Endodermal cell (in vitro differentiated cells): Measurements from ENCODE around the gene FAM83D. TPM values are rescaled to one million over a fixed set of nuclear protein-coding genes. Genes with fewer than 3 reads are reported as not detected.

ENCODE experiments used
- DNase-seq: peaks from one replicate; pipeline ENCODE4 v3.0.0-alpha.2; 2017
- H3K27ac ChIP-seq: 2 replicates; pipeline ENCODE4 v1.5.1; 2013; ENCODE audit warnings: mild to moderate bottlenecking, low read depth, low read length, moderate library complexity
- H3K27me3 ChIP-seq: 2 replicates; pipeline ENCODE4 v1.6.1; 2013; ENCODE audit warnings: mild to moderate bottlenecking, low read length, moderate library complexity; ENCODE audit not compliant: insufficient read depth, control insufficient read depth, poor library complexity, severe bottlenecking
- H3K36me3 ChIP-seq: 2 replicates; pipeline ENCODE4 v1.7.0; 2013; ENCODE audit warnings: mild to moderate bottlenecking, low read length, moderate library complexity; ENCODE audit not compliant: control insufficient read depth, insufficient read depth
- H3K4me1 ChIP-seq: one replicate; pipeline ENCODE4 v1.7.0; 2013; ENCODE audit warnings: low read length; ENCODE audit not compliant: control insufficient read depth, insufficient read depth
- H3K4me3 ChIP-seq: 2 replicates; pipeline ENCODE4 v1.5.1; 2013; ENCODE audit warnings: mild to moderate bottlenecking, low read length, moderate library complexity
- H3K9ac ChIP-seq: 2 replicates; pipeline ENCODE4 v1.6.1; 2013; ENCODE audit warnings: mild to moderate bottlenecking, low read length, moderate library complexity; ENCODE audit not compliant: poor library complexity, severe bottlenecking; ENCODE audit errors: extremely low read depth
- H3K9me3 ChIP-seq: 2 replicates; pipeline ENCODE4 v1.6.1; 2013; ENCODE audit warnings: mild to moderate bottlenecking, low read length, moderate library complexity; ENCODE audit not compliant: control insufficient read depth
- H3K27ac Mint-ChIP-seq: 2 replicates; pipeline ENCODE4 v1.8.0; 2020; ENCODE audit warnings: mixed read lengths
- H3K27me3 Mint-ChIP-seq: 2 replicates; pipeline ENCODE4 v1.8.0; 2021; ENCODE audit warnings: mild to moderate bottlenecking, mixed read lengths; ENCODE audit not compliant: insufficient read depth
- H3K36me3 Mint-ChIP-seq: 2 replicates; pipeline ENCODE4 v1.8.0; 2020; ENCODE audit warnings: low read depth, mixed read lengths
- H3K4me1 Mint-ChIP-seq: 2 replicates; pipeline ENCODE4 v1.8.0; 2020; ENCODE audit warnings: mixed read lengths
- H3K4me3 Mint-ChIP-seq: 2 replicates; pipeline ENCODE4 v1.8.0; 2020; ENCODE audit warnings: mild to moderate bottlenecking, moderate library complexity, mixed read lengths
- H3K9me3 Mint-ChIP-seq: 2 replicates; pipeline ENCODE4 v1.8.0; 2020; ENCODE audit warnings: mild to moderate bottlenecking, mixed read lengths
- WGBS, 2 experiments: methylation state at CpG; one replicate each; pipeline versions ENCODE4 v1.1.5 to v1.1.7; 2013; ENCODE audit warnings: missing lambda C conversion rate in 2 of 2, mixed read lengths in 1 of 2; ENCODE audit not compliant: insufficient coverage in 1 of 2, insufficient read length in 1 of 2; 5-methylcytosine and 5-hydroxymethylcytosine counted together
- long read RNA-seq, 4 experiments: library from polyadenylated mRNA in 2 of 4; library from RNA in 1 of 4; library from capped mRNA in 1 of 4; stranded (forward) in 3 of 4; unstranded in 1 of 4; transcript quantifications; one replicate each; pipeline ENCODE4 v2.0.0, GENCODE V29; 2020 to 2021; ENCODE audit warnings: inconsistent platforms in 1 of 4
- polyA plus RNA-seq, 2 experiments: library from polyadenylated mRNA; stranded (reverse); fragments of 50-300 nt; gene quantifications; one replicate each; pipeline ENCODE4 v1.2.3, GENCODE V29; 2013
- total RNA-seq, 2 donors: library from RNA; stranded (reverse); fragmentation: NEBNext Ultra II Directional in 1 of 2; extraction: Animal tissue kit (Norgen Biotek cat#: 25700) in 1 of 2; gene quantifications; 2 replicates in 1 of 2; 3 replicates in 1 of 2; pipeline ENCODE4 v1.2.1, GENCODE V29; 2021
- TF ChIP-seq, protein P1 (sequence below): fragments of 200-600 bp; sonication (generic); conservative IDR thresholded peaks from 2 replicates; pipeline ENCODE4 v1.5.0; 2021; ENCODE audit warnings: antibody characterized with exemption, mild to moderate bottlenecking

The FAM83D gene
- 10 to 100 TPM; 34.8 to 39.9 TPM for total RNA-seq
- polyA plus RNA-seq (2013, experiment 1 of 2) = 40.6 TPM
- polyA plus RNA-seq (2013, experiment 2 of 2) = 37.0 TPM
- long read RNA-seq, experiment 1, transcript FAM83D-201 (4 exons, 2,475 nt) = major isoform, 8 of 18 reads
- long read RNA-seq, experiment 1, partial matches to known transcripts = 10 of 18 reads
- long read RNA-seq, experiment 1, other reads (novel, unspliced or antisense) = 0 of 18 reads
- long read RNA-seq, experiment 2, transcript FAM83D-201 (4 exons, 2,475 nt) = major isoform, 66 of 69 reads
- long read RNA-seq, experiment 2, partial matches to known transcripts = 2 of 69 reads
- long read RNA-seq, experiment 2, other reads (novel, unspliced or antisense) = 1 of 69 reads
- long read RNA-seq, experiment 3, transcript FAM83D-201 (4 exons, 2,475 nt) = major isoform, 257 of 276 reads
- long read RNA-seq, experiment 3, partial matches to known transcripts = 2 of 276 reads
- long read RNA-seq, experiment 3, other reads (novel, unspliced or antisense) = 17 of 276 reads
- long read RNA-seq, experiment 4 = 0 reads

GRCh38 chr20:38926142-38926933 lies at the start of gene FAM83D:
FAM83D (plus strand) TSS chr20:38926417; CDS start chr20:38926443, 26 bp downstream.
- H3K9ac ChIP-seq = peak within 1 kb of the TSS; percentile 83
- H3K27ac ChIP-seq = peak within 1 kb of the TSS; percentile 35
- H3K27ac Mint-ChIP-seq = peak within 1 kb of the TSS; percentile 61
- no peaks in the 10 kb centered on the region for H3K4me1 ChIP-seq
- H3K36me3 ChIP-seq = peaks cover 2% of the 10 kb centered on the region
- peaks cover 15% of the 10 kb centered on the region for H3K36me3 Mint-ChIP-seq
- no peaks in the 10 kb centered on the region for H3K9me3 ChIP-seq
- H3K4me3 ChIP-seq = peak within 1 kb of the TSS; percentile 84
- TF ChIP-seq, protein P1, sequence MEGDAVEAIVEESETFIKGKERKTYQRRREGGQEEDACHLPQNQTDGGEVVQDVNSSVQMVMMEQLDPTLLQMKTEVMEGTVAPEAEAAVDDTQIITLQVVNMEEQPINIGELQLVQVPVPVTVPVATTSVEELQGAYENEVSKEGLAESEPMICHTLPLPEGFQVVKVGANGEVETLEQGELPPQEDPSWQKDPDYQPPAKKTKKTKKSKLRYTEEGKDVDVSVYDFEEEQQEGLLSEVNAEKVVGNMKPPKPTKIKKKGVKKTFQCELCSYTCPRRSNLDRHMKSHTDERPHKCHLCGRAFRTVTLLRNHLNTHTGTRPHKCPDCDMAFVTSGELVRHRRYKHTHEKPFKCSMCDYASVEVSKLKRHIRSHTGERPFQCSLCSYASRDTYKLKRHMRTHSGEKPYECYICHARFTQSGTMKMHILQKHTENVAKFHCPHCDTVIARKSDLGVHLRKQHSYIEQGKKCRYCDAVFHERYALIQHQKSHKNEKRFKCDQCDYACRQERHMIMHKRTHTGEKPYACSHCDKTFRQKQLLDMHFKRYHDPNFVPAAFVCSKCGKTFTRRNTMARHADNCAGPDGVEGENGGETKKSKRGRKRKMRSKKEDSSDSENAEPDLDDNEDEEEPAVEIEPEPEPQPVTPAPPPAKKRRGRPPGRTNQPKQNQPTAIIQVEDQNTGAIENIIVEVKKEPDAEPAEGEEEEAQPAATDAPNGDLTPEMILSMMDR = peak; percentile 91
- 1 to 2% methylated on average over 13 to 95 of the region's 95 CpGs for WGBS, 2 experiments
- H3K4me1 Mint-ChIP-seq = peaks cover 11% of the 10 kb centered on the region
- peak within 1 kb of the TSS; percentile 78 for H3K4me3 Mint-ChIP-seq
- no peaks in the 10 kb centered on the region for H3K27me3 Mint-ChIP-seq
- H3K27me3 ChIP-seq = no peaks in the 10 kb centered on the region
- H3K9me3 Mint-ChIP-seq = no peaks in the 10 kb centered on the region
- peak; percentile 99 for DNase-seq

- H3K27ac ChIP-seq = no peak overlapping the region
- Mint-ChIP-seq H3K27ac (no peak overlapping the region), H3K9me3 (no peaks in the 10 kb centered on the region), H3K36me3 (no peaks in the 10 kb centered on the region), H3K27me3 (no peaks in the 10 kb centered on the region), H3K4me1 (peaks cover 4% of the 10 kb centered on the region), H3K4me3 (no peak overlapping the region)
- no peaks in the 10 kb centered on the region for H3K9me3 ChIP-seq
- WGBS, 2 experiments = 94 to 100% methylated on average over 2 to 6 of the region's 6 CpGs
- H3K4me3 ChIP-seq = no peak overlapping the region
- H3K36me3 ChIP-seq = no peaks in the 10 kb centered on the region
- peaks cover 4% of the 10 kb centered on the region for H3K4me1 ChIP-seq
- TF ChIP-seq, protein P1 = no peak
- no peak overlapping the region for H3K9ac ChIP-seq
- no peak for DNase-seq
- H3K27me3 ChIP-seq = no peaks in the 10 kb centered on the region
Observed at GRCh38 chr20:38877483-38877882, 48.7 kb upstream of the FAM83D start.

DNA sequence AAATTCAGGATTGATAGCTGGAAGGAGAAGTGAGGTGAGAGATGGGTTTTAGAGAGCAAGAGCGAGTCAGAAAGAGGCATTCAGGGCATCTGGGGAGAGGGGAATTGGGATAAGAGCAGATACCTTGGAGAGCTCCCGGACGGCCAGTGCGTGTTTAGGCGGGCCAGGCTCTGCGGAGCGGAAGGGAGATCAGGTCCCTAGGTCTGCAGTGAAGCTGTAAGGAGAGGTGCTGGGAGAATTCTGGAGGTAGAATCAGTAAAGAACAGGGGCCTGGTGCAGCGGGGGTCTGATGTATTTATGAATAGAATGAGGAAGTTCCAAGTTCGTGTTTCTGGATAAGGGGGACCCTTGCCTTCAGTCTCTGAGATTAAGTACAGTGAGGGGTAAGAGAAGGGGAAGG lies 47.4 kb upstream of the FAM83D start:
- no peak overlapping the region for H3K4me3 ChIP-seq
- WGBS, 2 experiments = 40 to 46% methylated on average over 7 to 9 of the region's 9 CpGs
- H3K36me3 ChIP-seq = no peaks in the 10 kb centered on the region
- no peak overlapping the region for H3K4me3 Mint-ChIP-seq
- no peak overlapping the region for H3K27ac Mint-ChIP-seq
- H3K9me3 Mint-ChIP-seq = no peaks in the 10 kb centered on the region
- no peaks in the 10 kb centered on the region for H3K27me3 ChIP-seq
- peaks cover 4% of the 10 kb centered on the region for H3K4me1 ChIP-seq
- H3K36me3 Mint-ChIP-seq = no peaks in the 10 kb centered on the region
- H3K9me3 ChIP-seq = no peaks in the 10 kb centered on the region
- H3K4me1 Mint-ChIP-seq = peaks cover 4% of the 10 kb centered on the region
- no peaks in the 10 kb centered on the region for H3K27me3 Mint-ChIP-seq
- H3K9ac ChIP-seq = no peak overlapping the region
- TF ChIP-seq, protein P1 = no peak
- peak; percentile 86 for DNase-seq
- no peak overlapping the region for H3K27ac ChIP-seq
